Natural killer cell (primary cell): ENCODE measurements around the gene GPN2. TPM values are rescaled to one million over a fixed set of nuclear protein-coding genes. Genes with fewer than 3 reads are reported as not detected.

Source experiments
- ATAC-seq, 3 donors: fragments of 150-1000 bp in 2 of 3; fragments of 200-7000 bp in 1 of 3; cut with Tn5 transposase; 1 replicate in 1 of 3; 2 replicates in 2 of 3; pipeline ENCODE4 v1.10.0; 2021; ENCODE audit warnings: mild to moderate bottlenecking in 2 of 3, moderate library complexity in 2 of 3
- DNase-seq, 2 donors: peaks; one replicate each; pipeline versions ENCODE4 v3.0.0 to v3.0.0-alpha.2; 2013 to 2021; ENCODE audit warnings: mixed read lengths in 1 of 2
- H3K27ac ChIP-seq: one replicate; pipeline ENCODE4 v1.5.1; 2013; ENCODE audit warnings: mild to moderate bottlenecking, low read length
- H3K27me3 ChIP-seq: one replicate; pipeline ENCODE4 v1.6.1; 2013; ENCODE audit warnings: low read length; ENCODE audit not compliant: control insufficient read depth, insufficient read depth
- H3K36me3 ChIP-seq: one replicate; pipeline ENCODE4 v1.6.1; 2013; ENCODE audit warnings: low read length; ENCODE audit not compliant: control insufficient read depth, insufficient read depth
- H3K4me1 ChIP-seq: one replicate; pipeline ENCODE4 v1.6.1; 2013; ENCODE audit warnings: low read length; ENCODE audit not compliant: control insufficient read depth, insufficient read depth
- H3K4me3 ChIP-seq: one replicate; pipeline ENCODE4 v1.5.1; 2013; ENCODE audit warnings: low read length
- H3K9me3 ChIP-seq: one replicate; pipeline ENCODE4 v1.6.1; 2013; ENCODE audit warnings: low read length; ENCODE audit not compliant: control insufficient read depth, insufficient read depth
- H3K27ac Mint-ChIP-seq, 2 donors: one replicate each; pipeline ENCODE4 v1.8.0; 2022; ENCODE audit warnings: mild to moderate bottlenecking in 2 of 2, mixed read lengths in 2 of 2, moderate library complexity in 1 of 2
- H3K27me3 Mint-ChIP-seq, 2 donors: one replicate each; pipeline ENCODE4 v1.8.0; 2022; ENCODE audit warnings: low read depth in 2 of 2, mixed read lengths in 2 of 2
- H3K36me3 Mint-ChIP-seq: one replicate; pipeline ENCODE4 v1.8.0; 2022; ENCODE audit warnings: mixed read lengths
- H3K4me1 Mint-ChIP-seq, 2 donors: one replicate each; pipeline ENCODE4 v1.8.0; 2022; ENCODE audit warnings: mixed read lengths in 2 of 2
- H3K4me3 Mint-ChIP-seq: one replicate; pipeline ENCODE4 v1.8.0; 2022; ENCODE audit warnings: mild to moderate bottlenecking, moderate library complexity, mixed read lengths
- H3K9me3 Mint-ChIP-seq, 2 donors: one replicate each; pipeline ENCODE4 v1.8.0; 2022; ENCODE audit warnings: mixed read lengths in 2 of 2
- WGBS: methylation state at CpG from one replicate; pipeline ENCODE4 v1.1.7; 2013; ENCODE audit warnings: missing lambda C conversion rate; ENCODE audit not compliant: insufficient coverage; 5-methylcytosine and 5-hydroxymethylcytosine counted together
- intact Hi-C: fragments of 100-400 bp; cut with micrococcal nuclease; formaldehyde crosslinking; loops from one replicate; pipeline ENCODE4 v1.14.2; 2022
- total RNA-seq, 4 donors: library from RNA; stranded (reverse); fragments of 120-200 nt in 1 of 4; gene quantifications; one replicate each; pipeline versions ENCODE4 v1.2.3 to v1.2.4, GENCODE V29; 2013 to 2022
- TF ChIP-seq, protein P1 (sequence below): fragments of 200-600 bp; IDR thresholded peaks from one replicate; pipeline ENCODE4 v1.8.0; 2022; ENCODE audit warnings: antibody characterized with exemption

Gene GPN2
- total RNA-seq, 3 donors from 2014 or later (not counting 1 experiment from before 2014, with no cell fraction given): 32.4 to 42.6 (median 37.9) TPM

DNA sequence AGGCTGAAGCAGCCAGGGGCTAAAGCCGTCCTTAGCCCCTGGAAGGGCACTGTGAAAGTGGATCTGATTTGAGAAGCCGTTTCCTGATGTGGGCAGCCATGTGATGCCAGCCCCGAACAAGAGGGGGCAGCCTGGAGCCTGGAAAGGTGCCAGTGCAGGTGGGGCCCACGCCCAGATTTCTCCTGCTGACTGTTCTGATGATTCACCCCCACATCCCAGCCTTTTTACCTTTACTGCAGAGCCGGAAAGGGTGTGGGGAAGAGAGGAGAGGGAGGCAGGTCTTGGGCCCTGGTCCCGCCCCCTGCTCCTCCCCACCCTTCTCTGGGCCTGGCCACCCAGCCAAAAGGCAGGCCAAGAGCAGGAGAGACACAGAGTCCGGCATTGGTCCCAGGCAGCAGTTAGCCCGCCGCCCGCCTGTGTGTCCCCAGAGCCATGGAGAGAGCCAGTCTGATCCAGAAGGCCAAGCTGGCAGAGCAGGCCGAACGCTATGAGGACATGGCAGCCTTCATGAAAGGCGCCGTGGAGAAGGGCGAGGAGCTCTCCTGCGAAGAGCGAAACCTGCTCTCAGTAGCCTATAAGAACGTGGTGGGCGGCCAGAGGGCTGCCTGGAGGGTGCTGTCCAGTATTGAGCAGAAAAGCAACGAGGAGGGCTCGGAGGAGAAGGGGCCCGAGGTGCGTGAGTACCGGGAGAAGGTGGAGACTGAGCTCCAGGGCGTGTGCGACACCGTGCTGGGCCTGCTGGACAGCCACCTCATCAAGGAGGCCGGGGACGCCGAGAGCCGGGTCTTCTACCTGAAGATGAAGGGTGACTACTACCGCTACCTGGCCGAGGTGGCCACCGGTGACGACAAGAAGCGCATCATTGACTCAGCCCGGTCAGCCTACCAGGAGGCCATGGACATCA lies 27.1 kb downstream of the GPN2 start, which contains the start of gene SFN:
SFN (plus strand) TSS at position 369 of the 904 bp plus-strand sequence; CDS start at position 433, 64 bp downstream.
- WGBS: 91% methylated on average over 36 of the region's 37 CpGs
- intact Hi-C loops: no loop called here

DNA sequence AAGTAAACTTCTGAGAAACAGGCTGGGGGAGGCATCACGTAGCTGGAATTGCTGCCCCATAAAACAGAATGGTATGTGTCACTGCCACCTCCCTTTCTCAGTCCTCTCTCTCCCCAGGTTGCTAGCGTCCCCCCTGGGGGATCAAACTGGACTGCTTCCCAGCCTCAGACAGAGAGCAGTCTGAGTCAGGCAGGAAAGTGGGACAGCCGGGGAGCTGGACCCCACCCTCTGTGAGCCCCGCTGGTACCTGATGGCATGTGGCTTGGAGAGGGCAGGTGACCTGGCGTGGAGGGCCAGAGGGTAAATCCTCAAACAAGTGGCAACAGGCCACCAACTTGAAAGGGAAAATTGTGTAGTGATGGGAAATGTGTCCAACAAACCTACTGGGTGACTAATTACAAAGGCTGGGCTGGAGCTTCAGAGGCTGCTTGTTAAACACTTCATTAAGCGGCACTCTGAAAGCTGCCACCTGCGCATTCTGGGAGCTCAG lies 28.1 kb downstream of the GPN2 start:
- Histone ChIP-seq H3K4me3 (no peak overlapping the region), H3K4me1 (peaks cover 24% of the 10 kb centered on the region), H3K36me3 (peaks cover 3% of the 10 kb centered on the region), H3K27me3 (no peaks in the 10 kb centered on the region), H3K27ac (no peak overlapping the region), H3K9me3 (no peaks in the 10 kb centered on the region)
- TF ChIP-seq, protein P1, sequence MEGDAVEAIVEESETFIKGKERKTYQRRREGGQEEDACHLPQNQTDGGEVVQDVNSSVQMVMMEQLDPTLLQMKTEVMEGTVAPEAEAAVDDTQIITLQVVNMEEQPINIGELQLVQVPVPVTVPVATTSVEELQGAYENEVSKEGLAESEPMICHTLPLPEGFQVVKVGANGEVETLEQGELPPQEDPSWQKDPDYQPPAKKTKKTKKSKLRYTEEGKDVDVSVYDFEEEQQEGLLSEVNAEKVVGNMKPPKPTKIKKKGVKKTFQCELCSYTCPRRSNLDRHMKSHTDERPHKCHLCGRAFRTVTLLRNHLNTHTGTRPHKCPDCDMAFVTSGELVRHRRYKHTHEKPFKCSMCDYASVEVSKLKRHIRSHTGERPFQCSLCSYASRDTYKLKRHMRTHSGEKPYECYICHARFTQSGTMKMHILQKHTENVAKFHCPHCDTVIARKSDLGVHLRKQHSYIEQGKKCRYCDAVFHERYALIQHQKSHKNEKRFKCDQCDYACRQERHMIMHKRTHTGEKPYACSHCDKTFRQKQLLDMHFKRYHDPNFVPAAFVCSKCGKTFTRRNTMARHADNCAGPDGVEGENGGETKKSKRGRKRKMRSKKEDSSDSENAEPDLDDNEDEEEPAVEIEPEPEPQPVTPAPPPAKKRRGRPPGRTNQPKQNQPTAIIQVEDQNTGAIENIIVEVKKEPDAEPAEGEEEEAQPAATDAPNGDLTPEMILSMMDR: no peak
- Mint-ChIP-seq H3K4me3 (no peak overlapping the region), H3K36me3 (no peaks in the 10 kb centered on the region), H3K27me3 (no peaks in the 10 kb centered on the region), H3K4me1 (peaks cover 8 to 18% of the 10 kb centered on the region in 2 donors), H3K27ac (no peak overlapping the region), H3K9me3 (no peaks in the 10 kb centered on the region)
- ATAC-seq (no peak), DNase-seq (no peak)
- 95% methylated on average over 7 of the region's 7 CpGs for WGBS
- intact Hi-C loops: no loop called here

More for the DNA sequence above, 27.1 kb downstream of the GPN2 start, which contains the start of gene SFN:
- no peaks in the 10 kb centered on the region for H3K27me3 ChIP-seq
- ATAC-seq (no peak), DNase-seq (peak in 1 of 2 donors; percentile 62)
- no peaks in the 10 kb centered on the region for H3K36me3 ChIP-seq
- TF ChIP-seq, protein P1: no peak
- peak within 1 kb of the TSS; percentile 94 for H3K4me3 Mint-ChIP-seq
- peaks cover 24% of the 10 kb centered on the region for H3K4me1 ChIP-seq
- no peaks in the 10 kb centered on the region for H3K27me3 Mint-ChIP-seq
- no peaks in the 10 kb centered on the region for H3K36me3 Mint-ChIP-seq
- peaks cover 8 to 18% of the 10 kb centered on the region in 2 donors for H3K4me1 Mint-ChIP-seq
- H3K9me3 Mint-ChIP-seq: no peaks in the 10 kb centered on the region
- no peak within 1 kb of the TSS for H3K4me3 ChIP-seq
- H3K27ac ChIP-seq: no peak within 1 kb of the TSS
- no peaks in the 10 kb centered on the region for H3K9me3 ChIP-seq
- H3K27ac Mint-ChIP-seq: no peak within 1 kb of the TSS

DNA sequence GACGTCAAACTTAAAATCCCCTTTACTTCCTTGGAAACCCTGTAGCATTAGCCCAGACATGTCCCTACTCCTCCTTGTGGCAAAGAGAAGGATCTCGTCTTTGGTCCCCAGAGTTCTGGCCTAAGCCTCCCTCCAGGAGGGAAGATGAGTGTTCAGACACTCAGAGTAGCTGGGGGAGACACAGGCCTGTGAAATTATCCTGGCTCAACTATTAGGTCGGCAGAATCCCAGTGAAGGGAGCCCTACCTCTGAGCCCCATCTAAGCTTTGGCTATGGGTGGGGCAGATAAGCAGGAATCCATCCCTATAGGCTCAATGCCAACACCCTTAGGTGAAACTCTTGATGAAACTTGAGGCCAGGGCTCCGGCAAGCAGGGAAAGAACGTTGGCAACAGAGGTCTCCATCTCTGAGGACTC lies 28.8 kb downstream of the GPN2 start:
- Mint-ChIP-seq H3K4me1 (peaks cover 8 to 18% of the 10 kb centered on the region in 2 donors), H3K36me3 (no peaks in the 10 kb centered on the region), H3K9me3 (no peaks in the 10 kb centered on the region), H3K4me3 (no peak overlapping the region), H3K27me3 (no peaks in the 10 kb centered on the region), H3K27ac (no peak overlapping the region)
- TF ChIP-seq, protein P1: no peak
- Histone ChIP-seq H3K9me3 (no peaks in the 10 kb centered on the region), H3K4me3 (no peak overlapping the region), H3K27me3 (no peaks in the 10 kb centered on the region), H3K36me3 (peaks cover 6% of the 10 kb centered on the region), H3K27ac (no peak overlapping the region), H3K4me1 (peaks cover 24% of the 10 kb centered on the region)
- ATAC-seq (no peak), DNase-seq (no peak)
- intact Hi-C loops: no loop called here
- 75% methylated on average over 4 of the region's 5 CpGs for WGBS
